Testis (tissue), 2 donors: ENCODE results near the gene NR6A1.

ENCODE experiments used
- POLR2A ChIP-seq: fragments of 450-650 bp; IDR thresholded peaks from one replicate; pipeline ENCODE4 v1.6.1; 2017; ENCODE audit warnings: antibody characterized with exemption, mild to moderate bottlenecking, moderate library complexity
- TF ChIP-seq, protein P1 (sequence below), 3 experiments: fragments of 450-650 bp in 2 of 3; fragments of 200-600 bp in 1 of 3; sonication (generic) in 1 of 3; IDR thresholded peaks; one replicate each; pipeline ENCODE4 v1.5.1; 2016 to 2019; ENCODE audit warnings: antibody characterized with exemption in 3 of 3, mild to moderate bottlenecking in 2 of 3, moderate library complexity in 1 of 3

DNA sequence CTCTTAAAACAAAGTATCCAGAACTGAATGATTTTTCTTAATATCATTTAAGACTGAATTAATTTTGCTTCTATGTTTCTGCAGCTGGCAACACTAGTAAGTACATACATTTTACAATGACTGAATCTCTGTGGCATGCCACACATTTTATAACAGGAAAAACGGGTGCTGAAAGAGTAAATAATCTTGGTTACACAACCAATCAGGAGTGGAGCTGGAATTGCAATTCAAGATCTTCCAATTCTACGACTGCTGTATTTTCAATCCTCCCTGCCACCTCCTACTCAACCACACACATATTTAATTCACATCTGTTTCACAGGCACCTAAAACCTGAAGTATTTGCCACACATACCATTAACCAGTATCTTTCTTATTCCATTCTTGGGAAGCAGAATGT lies 211.2 kb downstream of the NR6A1 start:
- no peak for TF ChIP-seq POLR2A
- TF ChIP-seq, protein P1, sequence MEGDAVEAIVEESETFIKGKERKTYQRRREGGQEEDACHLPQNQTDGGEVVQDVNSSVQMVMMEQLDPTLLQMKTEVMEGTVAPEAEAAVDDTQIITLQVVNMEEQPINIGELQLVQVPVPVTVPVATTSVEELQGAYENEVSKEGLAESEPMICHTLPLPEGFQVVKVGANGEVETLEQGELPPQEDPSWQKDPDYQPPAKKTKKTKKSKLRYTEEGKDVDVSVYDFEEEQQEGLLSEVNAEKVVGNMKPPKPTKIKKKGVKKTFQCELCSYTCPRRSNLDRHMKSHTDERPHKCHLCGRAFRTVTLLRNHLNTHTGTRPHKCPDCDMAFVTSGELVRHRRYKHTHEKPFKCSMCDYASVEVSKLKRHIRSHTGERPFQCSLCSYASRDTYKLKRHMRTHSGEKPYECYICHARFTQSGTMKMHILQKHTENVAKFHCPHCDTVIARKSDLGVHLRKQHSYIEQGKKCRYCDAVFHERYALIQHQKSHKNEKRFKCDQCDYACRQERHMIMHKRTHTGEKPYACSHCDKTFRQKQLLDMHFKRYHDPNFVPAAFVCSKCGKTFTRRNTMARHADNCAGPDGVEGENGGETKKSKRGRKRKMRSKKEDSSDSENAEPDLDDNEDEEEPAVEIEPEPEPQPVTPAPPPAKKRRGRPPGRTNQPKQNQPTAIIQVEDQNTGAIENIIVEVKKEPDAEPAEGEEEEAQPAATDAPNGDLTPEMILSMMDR (IDR thresholded peaks at IDR 0.05) = no peak
